Activated naive CD4-positive, alpha-beta T cell treated with Interleukin-2 at 50 U/mL for 16 hours (primary cell): ENCODE data around the gene KLF15.

Source experiments
- DNase-seq: peaks from one replicate; pipeline ENCODE4 v3.0.0-alpha.2; 2020

KLF15 gene

DNA sequence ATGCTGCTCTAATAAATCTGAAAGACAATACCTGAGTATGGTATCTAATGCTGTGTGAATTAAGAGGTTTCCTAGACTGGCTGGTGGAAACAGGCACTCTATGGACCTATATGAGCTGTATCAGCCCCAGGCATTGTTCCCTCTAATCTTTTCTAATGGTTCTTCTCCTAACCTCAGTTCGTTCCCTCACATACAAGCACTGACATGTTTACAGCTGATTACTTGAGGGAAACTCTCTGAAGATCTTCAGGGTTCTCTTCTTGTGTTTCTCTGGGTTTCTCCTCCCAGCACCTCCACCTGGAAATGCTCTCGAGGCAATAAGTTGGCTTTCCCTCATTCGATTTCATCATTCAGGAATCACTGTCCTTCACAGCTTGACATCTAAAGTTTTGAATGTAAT lies 52.9 kb downstream of the KLF15 start:
- DNase-seq = no peak

DNA sequence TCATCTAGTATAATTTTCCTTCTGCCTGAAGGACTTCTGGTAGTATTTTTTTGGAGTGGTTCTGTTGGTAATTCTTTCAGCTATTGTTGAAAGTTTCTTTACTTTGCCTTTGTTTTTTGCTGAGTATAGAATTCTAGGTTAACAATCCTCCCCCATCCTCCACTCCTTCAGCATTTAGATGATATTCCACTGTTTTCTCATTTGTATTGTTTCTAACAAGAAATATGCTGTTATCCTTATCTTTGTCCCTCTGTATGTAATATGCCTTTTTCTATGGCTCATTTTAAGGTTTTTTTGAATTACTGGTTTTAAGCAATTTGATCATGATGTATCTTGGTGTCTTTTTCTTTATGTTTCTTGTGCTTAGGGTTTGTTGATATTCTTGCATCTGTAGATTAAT lies 53.9 kb downstream of the KLF15 start:
- DNase-seq = no peak

DNA sequence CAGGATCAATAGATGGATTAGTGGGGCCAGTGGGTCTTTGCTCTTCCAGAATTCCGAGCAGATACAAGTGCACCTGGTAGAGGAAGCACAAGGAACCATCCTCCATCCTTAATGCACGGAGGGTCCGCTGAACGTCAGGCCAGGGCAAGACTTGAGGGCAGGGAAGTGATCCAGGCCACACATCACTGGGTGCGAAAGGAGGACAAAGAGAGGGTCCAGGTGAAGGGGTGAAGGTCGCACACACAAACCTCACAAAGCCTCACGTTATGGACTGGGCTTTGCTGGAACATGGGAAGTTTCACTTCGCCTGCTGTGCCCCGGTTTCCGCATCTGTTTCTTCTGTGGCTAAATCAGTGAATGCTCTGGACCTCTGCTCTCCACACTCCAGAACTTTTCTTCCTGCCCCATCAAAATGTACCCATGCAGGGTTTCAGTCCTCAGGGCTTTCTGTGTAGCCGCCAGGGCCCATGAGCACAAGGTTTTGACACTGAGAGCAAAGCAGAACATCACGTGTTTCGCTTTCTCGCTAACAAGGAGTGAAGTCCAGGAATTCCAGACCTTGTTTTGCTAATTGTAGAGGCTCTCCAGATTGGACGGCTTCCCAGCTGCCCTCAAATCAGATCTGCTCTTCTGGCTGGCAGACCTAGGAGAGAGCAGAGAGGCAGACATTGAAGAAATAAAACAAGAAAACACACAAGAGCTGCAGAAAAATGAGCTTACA lies 56.3 kb downstream of the KLF15 start:
- DNase-seq = no peak

DNA sequence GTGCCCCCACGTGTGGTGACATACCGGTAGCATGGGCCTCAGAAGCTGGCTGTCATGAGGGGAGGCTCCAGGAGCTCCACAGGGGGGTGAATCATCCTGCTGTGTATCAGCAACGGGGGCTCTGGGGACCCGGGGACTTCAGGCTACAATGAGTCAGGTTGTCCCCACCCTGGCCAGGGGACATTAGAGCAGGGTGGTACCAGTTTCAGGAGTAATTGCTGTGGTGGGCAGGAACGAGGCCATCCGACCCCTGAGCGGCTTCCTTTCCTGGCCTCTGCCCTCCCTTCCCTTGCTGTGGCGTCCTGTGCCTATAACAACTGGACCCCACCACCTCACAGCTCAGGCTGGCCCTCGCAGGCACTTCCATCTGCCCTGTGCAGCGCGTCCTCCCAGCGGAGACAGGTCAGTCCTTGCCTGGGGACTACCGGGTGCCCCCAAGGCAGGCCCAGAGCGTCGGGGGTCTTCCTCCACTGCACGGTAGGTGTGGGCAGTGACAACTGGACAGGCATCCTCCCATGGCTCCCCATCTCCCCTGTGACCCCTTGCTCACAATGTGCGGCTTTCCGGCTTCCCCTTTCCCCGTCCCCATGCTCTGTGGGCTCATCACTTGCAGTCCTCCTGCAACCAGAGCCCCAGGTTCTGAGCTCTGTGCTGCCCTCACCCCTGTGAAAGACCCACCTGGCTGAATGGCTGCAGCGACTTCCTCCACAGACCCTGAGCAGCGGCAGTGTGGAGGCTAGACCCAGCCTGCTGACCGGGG lies 57.0 kb downstream of the KLF15 start:
- DNase-seq = no peak

DNA sequence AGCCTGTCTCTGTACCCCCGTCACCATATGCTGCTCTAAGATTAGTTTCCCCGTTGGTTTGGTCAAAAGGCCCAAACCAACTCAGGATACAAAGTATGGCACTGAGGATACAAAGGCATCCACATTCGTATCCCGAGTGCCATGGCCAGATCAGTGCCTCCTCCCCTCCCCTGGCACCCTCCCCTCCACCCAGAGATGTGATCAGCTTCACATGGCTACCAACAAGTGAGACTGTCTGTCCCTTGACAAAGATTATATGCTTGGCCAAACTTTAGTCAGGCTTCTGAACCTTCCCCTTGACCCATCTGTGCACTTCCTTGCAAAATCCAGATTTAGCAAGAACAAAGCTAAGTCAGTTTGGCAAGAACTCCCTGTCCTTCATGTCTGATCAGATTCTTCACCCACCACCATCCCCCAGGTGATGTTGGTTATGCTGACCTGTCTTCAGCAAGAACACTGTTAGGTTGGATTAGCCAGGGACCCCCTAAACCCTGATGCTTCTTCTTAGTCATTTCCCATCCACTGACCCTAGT lies 61.7 kb downstream of the KLF15 start:
- no peak for DNase-seq

DNA sequence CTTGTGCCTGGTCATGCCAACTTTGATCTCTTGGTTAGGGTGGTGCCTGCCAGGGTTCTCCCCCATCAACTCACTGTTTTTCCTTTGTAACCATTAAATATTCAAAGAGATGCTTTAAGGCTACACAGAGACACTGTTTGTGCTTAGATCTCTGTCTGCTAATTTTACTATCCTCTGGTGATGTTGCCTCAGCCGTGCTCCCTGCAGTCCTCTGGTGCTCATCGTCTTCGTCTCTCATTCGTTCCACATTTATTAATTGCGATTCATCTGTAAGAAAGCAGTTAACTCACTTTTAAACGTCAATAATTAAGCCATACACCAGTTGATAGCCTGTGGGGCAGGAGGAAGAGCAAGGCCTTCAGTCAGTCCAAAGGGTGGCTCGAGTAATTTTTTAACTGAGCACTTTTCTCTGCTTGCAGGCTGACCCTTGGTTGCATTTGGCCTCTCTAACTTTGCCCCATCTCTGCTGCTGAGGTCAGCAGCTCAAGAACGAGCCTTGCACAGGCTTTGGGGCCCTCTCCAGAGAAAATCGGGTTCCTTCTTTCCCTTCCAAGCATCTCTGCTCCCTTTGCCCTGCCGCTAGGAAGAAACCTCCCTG lies 62.9 kb downstream of the KLF15 start:
- DNase-seq = no peak

DNA sequence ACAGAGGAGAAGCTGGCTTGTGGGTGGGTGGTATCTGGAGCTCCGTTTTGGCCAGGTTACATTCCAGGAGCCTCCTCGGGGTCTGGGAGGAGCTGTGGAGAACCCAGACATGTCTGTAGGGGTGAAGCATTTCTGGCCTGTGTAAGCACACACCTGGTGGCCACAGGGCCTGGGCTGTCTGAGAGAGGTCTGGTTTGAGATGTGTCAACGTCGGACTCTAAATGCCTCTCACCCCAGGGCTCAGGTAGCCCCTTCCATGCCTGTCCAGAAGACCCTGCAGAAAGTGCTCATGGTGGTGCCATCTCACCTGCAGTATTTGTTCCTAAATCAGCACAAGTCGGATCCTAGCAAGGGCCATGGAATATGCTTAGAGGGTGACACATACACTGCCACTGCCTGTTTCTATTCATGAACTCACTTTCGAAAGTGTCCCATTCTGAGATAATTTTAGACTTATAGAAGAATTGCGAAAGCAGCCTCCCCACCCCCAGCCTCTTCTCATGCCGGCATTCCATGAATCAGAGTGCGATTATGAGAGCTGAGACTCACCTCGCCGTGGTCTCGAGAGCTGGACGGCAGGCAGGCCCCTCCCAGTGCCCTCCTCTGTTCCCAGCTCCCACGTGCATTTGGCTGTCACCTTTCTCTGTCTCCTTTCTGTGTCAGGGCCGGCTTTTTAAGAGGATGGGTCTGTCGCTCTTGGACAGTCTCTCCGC lies 63.7 kb downstream of the KLF15 start:
- DNase-seq = no peak
